ENCODE measurements around the gene IL17RB. TPM values are rescaled to one million over a fixed set of nuclear protein-coding genes. Genes with fewer than 3 reads are reported as not detected.

Gene IL17RB
- total and polyA plus RNA-seq, 2 of the 4 experiments (the other 2 are of a cell fraction) = under 0.01 TPM; not detected in 1

GRCh38 chr3:53808496-53808895 lies 37.9 kb upstream of the IL17RB start:
- TF ChIP-seq CHD1 (IDR thresholded peaks at IDR 0.05; ENCODE audit: low read depth, low read length) (no peak), RAD21 (IDR thresholded peaks at IDR 0.05; ENCODE audit: low read length) (no peak), MXI1 (IDR thresholded peaks at IDR 0.05; ENCODE audit: borderline replicate concordance, low read depth, low read length) (no peak), BHLHE40 (IDR thresholded peaks at IDR 0.05; ENCODE audit: low read depth, low read length) (no peak), FOS (IDR thresholded peaks at IDR 0.05; ENCODE audit: low read depth, low read length) (no peak), USF2 (IDR thresholded peaks at IDR 0.05; ENCODE audit: low read depth, low read length) (no peak), CTCF (conservative IDR thresholded peaks at IDR 0.05; ENCODE audit: low read depth, low read length) (no peak), RCOR1 (IDR thresholded peaks at IDR 0.05; ENCODE audit: insufficient replicate concordance, low read length) (no peak), NFE2L2 (IDR thresholded peaks at IDR 0.05; ENCODE audit: low read depth, low read length) (no peak), ELK1 (IDR thresholded peaks at IDR 0.05; ENCODE audit: borderline replicate concordance, low read depth, low read length) (no peak), RFX5 (IDR thresholded peaks at IDR 0.05; ENCODE audit: low read depth, low read length) (no peak), MAZ (IDR thresholded peaks at IDR 0.05; ENCODE audit: borderline replicate concordance, low read depth, low read length) (no peak), CEBPB (IDR thresholded peaks at IDR 0.05; ENCODE audit: low read depth, low read length) (no peak), SMC3 (IDR thresholded peaks at IDR 0.05; ENCODE audit: low read depth, low read length) (no peak), POLR2A (IDR thresholded peaks at IDR 0.05; ENCODE audit: low read depth, low read length) (no peak), MAFK (IDR thresholded peaks at IDR 0.05; ENCODE audit: low read depth, low read length) (no peak)
- no peak overlapping the region for H3K9ac ChIP-seq (ENCODE audit: low read depth, low read length)
- dilution Hi-C loops (cut with HindIII; ENCODE audit: low sequenced_read_pairs, unreplicated experiment) (no loop called here), in situ Hi-C loops (cut with MboI; ENCODE audit: low sequenced_read_pairs) (no loop called here), intact Hi-C loops (cut with micrococcal nuclease) (no loop called here)
- CTCF ChIA-PET = no interaction called here
- H3K4me1 ChIP-seq (ENCODE audit: control insufficient read depth, insufficient read depth, low read length) = peaks cover 14% of the 10 kb centered on the region
- no peak overlapping the region for H3K4ac ChIP-seq (ENCODE audit: low read depth, low read length)
- no peak overlapping the region for H2BK15ac ChIP-seq (ENCODE audit: low read depth, low read length)
- no peak overlapping the region for H4K5ac ChIP-seq (ENCODE audit: low read depth, low read length)
- BruUV-seq (replicated peaks) = no TSS peak
- no peak overlapping the region for H2AFZ ChIP-seq (replicated peaks; ENCODE audit: low read length, poor library complexity)
- no peak overlapping the region for H4K91ac ChIP-seq (ENCODE audit: insufficient read depth, low read depth, low read length)
- no peak overlapping the region for H3K14ac ChIP-seq (replicated peaks; ENCODE audit: low read depth, low read length)
- H3K79me1 ChIP-seq (ENCODE audit: low read depth in 1 of 2, low read length in 2 of 2) = no peaks in the 10 kb centered on the region
- H3K18ac ChIP-seq (ENCODE audit: low read depth, low read length) = no peak overlapping the region
- 94% methylated on average over 3 of the region's 13 CpGs; no CpG with 5 or more reads in 1 of the 2 experiments for WGBS, 2 experiments (ENCODE audit: extremely low coverage in 2 of 2, insufficient read length in 1 of 2)
- no peaks in the 10 kb centered on the region for H4K20me1 ChIP-seq (ENCODE audit: insufficient read depth, low read length)
- H3K27ac ChIP-seq (ENCODE audit: insufficient read depth, low read length) = no peak overlapping the region
- no peak overlapping the region for H2AK9ac ChIP-seq (replicated peaks; ENCODE audit: low read depth, low read length, poor library complexity)
- H4K8ac ChIP-seq (ENCODE audit: low read depth in 2 of 2, low read length in 2 of 2) = no peak overlapping the region
- H2BK5ac ChIP-seq (ENCODE audit: low read depth, low read length, poor library complexity, severe bottlenecking) = no peak overlapping the region
- no peak overlapping the region for H3K56ac ChIP-seq (ENCODE audit: extremely low read depth, insufficient read depth, low read length)
- H3K36me3 ChIP-seq (ENCODE audit: control insufficient read depth, insufficient read depth, low read length) = no peaks in the 10 kb centered on the region
- no peak overlapping the region for H2BK20ac ChIP-seq (ENCODE audit: low read depth, low read length)
- H3K9me1 ChIP-seq (ENCODE audit: insufficient read depth, low read length) = peaks cover 20% of the 10 kb centered on the region
- DNase-seq (no peak), ATAC-seq (ENCODE audit: low read depth) (no peak)
- no peak overlapping the region for H2AK5ac ChIP-seq (ENCODE audit: low read depth, low read length)
- H3K23ac ChIP-seq (ENCODE audit: low read depth, low read length) = no peak overlapping the region
- no peak overlapping the region for H3K4me2 ChIP-seq (ENCODE audit: low read depth, low read length)
- no peak overlapping the region for H2BK120ac ChIP-seq (ENCODE audit: low read depth, low read length)
- no peaks in the 10 kb centered on the region for H3K9me3 ChIP-seq (ENCODE audit: control insufficient read depth, insufficient read depth, low read length)
- H3K4me3 ChIP-seq (ENCODE audit: insufficient read depth, low read depth, low read length) = no peak overlapping the region
- POLR2A ChIA-PET (ENCODE audit: unreplicated experiment) = no interaction called here
- H3K27me3 ChIP-seq (ENCODE audit: control insufficient read depth, insufficient read depth, low read length) = peaks cover 3% of the 10 kb centered on the region

Data from IMR-90 (cell line).